Activated CD4-positive, alpha-beta T cell treated with anti-CD3 and anti-CD28 coated beads for 48 hours (primary cell): ENCODE data around the gene ZWILCH.
"Not testable (repeated sequence)": the region's sequence is repeated elsewhere in the genome, so short reads cannot be mapped to it uniquely, and the experiment has no call there.

ENCODE experiments used
- DNase-seq: peaks from one replicate; pipeline ENCODE4 v3.0.0-alpha.2; 2020

ZWILCH gene

DNA sequence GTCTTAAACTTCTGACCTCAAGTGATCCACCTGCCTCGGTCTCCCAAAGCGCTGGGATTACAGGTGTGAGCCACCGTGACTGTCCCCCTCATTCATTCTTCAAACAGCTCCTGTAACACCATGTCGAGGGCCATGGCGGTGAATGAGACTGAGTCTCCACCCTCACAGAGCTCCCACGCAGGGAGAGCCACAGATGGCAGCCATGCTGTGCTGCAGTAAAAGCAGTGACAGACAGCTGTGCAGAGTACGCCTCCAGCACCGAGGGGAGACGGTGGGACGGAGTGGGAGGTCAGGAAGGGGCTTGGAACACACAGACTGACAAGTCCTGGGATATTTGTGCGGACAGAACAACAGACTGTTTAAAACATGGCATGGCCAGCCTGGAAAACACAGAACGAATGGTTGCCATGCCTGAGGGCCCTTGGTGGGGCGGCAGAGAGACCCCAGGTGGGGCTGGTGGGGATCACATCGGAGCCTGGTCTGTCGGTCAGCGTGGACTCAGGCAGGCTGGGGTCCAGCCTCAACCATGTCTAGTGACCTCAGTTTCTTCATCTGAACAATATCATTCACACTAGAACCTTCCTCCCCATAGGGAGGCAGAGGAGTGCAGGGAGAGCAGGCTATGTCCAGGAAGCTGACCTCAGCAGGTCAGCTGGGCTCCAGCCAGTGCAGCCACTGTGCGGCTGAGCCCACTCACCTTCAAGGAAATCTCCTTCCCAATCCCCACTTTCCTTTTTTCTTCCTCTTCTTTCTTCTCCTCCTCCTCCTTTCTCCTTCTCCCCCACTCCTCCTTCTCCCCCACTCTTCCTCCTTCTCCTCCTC lies 81.2 kb downstream of the ZWILCH start:
- no peak for DNase-seq

DNA sequence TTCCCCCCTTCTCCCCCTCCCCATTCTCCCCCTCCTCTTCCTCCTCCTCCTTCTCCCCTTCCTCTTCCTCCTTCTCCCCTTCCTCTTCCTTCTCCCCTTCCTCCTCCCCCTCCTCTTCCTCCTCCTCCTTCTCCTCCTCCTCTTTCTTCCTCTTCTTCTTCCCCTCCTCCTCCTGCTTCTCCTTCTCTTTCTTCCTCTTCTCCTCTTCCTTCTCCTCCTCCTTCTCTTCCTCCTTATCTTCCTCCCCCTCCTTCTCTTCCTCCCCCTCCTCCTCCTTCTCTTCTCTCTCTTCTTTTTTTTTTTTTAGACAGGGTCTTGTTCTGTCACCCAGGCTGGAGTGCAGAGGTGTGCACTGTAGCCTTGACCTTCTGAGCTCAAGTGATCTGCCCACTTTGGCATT lies 81.9 kb downstream of the ZWILCH start:
- no peak for DNase-seq

DNA sequence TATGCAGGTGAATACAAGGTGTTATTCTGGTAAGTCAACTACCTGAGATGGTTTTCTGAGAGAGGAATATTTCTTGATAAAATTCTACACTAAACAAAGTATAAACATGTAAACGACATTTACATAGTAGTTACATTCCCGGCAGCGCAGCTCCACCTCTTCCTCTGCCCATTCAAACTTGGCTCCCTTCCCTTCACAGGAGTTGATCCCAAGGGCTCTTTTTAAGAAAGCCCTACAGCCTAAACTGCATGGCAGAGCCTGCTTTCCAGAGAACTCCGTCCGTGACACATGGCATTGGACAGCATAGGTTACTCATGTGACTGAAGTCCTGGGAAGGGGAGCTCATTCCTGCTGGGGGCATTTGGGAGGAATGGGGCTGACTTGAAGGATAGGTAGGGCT lies 82.6 kb downstream of the ZWILCH start:
- no peak for DNase-seq

DNA sequence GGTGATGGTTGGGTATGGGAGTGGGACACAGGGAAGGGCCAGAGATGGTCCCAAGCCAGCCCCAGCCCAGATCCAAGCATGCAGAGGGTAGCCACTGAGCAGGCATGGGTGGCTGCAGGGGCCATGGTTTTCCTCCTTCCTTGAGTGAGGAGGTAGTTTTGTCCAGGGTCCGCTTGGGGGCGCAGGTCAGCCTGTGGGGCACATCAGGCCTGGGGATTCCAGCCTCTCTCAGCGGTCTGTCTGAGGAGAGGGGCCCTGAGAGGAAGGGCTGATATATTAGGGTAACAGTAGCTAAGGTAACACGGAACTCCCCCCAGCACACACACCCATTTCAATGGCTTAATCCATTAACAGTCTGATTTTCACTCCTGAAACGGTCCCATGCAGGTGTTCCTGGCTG lies 83.4 kb downstream of the ZWILCH start:
- no peak for DNase-seq

DNA sequence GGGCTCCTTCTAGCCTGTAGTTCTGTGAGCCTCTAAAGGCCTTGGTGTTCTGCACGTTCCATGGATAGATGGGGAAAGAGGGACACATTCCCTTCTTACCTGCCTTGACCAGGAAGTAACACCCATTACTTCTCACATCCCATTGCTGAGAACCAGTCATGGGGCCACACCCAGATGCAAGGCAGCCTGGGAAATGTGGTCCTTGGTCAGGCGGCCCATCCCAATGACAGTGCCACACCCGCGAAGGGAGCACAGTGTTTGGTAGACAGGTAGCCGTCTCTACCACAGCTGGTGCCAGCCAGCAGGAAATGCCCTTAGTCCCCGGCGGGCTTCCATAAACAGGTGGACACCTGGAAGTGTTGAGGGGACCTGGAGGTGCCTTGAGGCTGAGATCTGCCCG lies 83.8 kb downstream of the ZWILCH start:
- DNase-seq = no peak

DNA sequence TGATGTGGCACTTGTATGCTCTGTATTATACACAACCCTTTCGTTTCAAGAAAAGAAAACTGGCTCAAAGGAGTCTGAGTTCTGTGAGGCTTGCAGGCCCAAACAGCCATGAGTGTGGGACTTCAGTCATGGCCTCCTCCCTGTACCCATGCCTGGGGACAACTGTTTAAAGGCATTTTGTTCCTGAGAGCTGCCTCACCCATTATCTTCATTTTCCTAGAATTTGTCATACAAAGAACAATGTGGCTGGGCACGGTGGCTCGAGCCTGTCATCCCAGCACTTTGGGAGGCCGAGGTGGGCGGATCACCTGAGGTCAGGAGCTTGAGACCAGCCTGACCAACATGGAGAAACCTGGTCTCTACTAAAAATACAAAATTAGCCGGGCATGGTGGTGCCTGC lies 84.3 kb downstream of the ZWILCH start:
- DNase-seq = not testable (repeated sequence)

DNA sequence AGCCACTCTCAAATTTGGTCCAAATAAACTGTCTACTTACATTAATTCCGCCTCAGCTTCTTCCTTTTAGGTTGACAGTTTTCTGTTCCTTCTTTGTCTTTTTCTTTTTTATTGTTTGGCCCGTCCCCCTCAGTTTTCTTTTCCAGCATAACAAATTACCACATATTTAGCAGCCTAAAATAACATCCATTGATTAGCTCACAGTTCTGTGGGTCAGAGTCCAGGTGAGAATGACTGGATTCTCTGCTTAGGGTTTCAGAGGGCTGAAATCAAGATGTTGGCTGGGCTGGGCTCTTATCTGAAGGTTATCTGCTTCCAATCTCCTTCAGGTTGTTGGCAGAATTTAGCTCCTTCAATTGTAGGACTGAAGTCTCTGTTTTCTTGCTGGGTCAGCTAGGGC lies 85.3 kb downstream of the ZWILCH start:
- DNase-seq = no peak

DNA sequence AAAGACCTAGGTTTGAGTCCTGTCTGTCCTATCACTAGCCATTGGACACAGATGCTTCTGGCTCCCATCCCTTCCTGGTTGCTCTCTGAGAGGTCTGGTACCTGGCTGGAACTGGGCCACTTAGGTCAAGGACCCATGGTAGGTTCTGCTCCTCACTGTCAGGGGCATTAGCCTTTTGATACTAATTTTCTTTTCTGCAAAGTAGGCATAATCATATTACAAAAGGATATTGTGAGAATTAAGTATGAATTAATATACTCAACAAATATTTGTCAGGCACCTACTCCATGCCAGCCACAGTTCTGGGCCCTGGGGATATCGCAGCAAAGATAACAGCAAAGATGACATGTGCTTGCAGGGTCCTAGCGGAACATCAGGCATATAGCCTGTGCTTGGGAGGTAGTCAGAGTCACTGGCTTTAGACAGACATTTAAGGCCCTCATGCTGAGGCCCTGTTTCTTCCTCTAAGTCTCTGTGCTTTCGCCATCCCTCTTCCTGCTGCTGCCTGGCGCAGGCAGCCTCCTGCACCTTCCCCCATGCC lies 86.3 kb downstream of the ZWILCH start:
- no peak for DNase-seq

DNA sequence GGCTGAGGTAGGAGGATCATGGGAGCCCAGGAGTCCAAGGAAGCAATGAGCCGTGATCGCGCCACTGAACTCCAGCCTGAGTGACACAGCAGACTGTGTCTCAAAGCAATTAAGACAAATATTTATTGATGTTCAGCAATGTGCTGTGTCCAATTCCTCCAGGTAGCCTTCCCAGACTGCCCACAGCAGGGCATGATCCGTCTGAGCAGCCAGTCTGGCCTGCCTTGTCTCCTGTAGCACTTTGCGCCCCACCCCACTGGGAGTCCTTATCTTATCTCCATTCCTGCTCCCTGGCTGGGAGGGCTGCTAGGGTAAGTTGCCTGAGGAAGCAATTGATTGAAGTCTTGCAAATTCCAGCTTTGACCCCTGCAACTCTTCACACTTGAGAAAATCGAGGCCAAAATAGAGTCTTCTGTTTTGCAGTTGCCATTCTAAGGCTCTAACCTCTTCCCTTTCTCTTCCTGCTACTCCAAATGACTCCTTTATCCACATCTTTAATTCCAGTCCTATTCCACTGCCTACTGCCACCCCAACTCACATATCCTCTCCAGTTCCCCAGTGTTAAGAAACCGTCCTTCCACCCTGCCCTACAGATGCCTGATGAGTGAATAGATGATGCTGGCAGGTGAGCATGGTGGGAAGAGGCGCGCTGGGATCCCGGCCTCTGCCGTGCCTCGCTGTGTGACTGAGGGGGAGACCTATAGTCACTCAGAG lies 87.5 kb downstream of the ZWILCH start:
- no peak for DNase-seq

DNA sequence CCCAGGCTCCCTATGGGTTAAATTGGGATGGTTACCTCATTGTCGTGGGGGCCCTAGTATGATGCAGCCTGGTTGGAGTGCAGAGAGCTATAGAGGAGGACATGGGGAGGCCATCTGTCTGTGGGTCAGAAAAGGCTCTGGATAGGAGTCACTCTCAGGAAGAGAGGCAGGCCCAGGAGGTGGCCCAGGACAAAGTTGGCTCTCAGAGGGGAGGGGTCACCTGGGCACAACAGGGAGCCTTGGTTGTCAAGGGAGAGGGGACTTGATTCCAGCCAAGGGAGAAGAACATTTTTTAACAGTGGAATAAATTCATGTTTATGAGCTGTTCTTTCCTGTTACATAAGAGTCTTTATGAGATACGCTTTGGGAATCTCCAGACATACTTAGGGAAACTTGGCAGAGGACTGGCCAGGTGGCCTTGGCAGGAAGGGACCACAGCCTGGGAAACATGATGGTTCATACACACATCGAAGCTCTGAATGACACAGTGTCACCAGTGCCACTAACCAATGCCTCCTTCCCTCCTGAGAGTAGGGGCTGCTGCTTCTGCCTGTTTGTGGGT lies 88.2 kb downstream of the ZWILCH start:
- DNase-seq = no peak

DNA sequence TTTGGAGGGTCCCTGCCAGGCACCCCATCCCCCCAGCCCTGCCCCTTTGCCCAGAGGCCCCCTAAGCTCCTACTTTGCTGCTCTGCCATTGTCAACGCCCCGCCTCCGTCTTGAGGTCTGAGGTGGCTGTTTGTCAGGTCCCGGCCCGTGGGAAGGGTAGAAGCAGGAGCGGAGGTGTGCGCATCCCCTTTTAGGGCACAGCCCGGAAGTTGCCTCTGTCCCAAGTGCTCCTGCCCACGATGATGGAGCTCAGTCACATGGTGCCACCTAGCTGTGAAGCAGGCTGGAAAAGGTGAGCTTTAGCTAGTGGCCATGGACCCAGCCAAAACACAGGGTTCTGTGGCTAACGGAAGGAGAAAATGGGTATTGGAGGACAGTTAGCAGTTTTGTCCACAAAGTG lies 89.2 kb downstream of the ZWILCH start:
- no peak for DNase-seq

DNA sequence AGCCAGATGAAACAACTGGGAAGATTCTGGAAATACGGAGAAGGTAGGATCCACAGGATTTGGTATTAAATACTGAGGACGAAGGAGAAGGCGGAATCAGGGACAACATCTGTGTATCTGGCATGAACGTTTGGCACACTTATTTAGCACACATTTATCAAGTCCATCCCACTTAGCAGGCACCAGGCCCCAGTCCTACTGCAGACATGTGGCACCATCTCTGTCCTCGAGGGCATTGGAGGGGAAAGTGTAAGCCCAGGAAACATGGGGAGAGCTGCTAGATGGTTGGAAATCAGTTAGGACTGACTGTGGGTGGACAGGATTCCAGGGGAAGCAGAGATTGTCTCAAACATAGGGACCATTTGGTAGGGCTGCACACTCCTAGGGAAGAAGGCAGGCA lies 89.7 kb downstream of the ZWILCH start:
- no peak for DNase-seq

DNA sequence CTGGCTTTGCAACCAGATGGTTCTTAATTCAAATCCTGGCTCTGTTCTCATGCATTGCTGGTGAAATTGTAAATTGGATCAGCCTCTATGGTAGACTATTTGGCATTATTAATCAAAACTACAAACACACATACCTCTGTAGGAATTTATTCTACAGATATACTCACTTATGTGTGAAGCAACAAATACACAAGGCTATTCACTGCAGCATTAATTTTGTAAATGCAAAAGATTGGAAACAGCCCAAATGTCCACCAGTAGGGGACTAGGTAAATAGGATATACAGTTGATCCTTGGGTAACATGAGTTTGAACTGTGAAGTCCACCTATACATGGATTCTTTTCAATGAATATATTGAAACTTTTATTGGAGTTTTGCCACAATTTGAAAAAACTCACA lies 90.2 kb downstream of the ZWILCH start:
- DNase-seq = no peak

DNA sequence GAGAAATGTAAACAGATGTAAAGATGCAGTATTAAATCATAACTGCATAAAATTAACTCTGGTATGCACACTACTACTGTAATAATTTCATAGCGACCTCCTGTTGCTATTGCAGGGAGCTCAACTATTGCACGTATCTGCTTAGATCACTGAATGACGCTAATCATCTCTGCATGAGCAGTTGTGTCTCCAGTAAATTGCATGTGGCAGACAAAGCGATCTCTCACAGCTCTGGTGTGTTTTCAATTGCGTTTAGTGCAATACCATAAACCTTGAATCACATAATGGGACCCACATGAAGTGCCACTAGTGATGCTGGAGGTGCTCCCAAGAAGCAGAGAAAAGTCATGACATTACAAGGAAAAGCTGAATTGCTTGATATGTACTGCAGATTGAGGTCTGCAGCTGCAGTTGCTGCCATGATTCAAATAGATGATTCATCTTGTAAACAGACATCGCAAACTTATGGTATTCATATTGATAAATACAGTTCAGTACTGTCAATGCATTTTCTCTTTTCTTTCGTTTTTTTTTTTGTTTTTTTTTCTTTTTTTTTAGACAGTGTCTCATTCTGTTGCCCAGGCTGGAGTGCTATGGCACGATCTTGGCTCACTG lies 90.9 kb downstream of the ZWILCH start:
- DNase-seq = no peak

DNA sequence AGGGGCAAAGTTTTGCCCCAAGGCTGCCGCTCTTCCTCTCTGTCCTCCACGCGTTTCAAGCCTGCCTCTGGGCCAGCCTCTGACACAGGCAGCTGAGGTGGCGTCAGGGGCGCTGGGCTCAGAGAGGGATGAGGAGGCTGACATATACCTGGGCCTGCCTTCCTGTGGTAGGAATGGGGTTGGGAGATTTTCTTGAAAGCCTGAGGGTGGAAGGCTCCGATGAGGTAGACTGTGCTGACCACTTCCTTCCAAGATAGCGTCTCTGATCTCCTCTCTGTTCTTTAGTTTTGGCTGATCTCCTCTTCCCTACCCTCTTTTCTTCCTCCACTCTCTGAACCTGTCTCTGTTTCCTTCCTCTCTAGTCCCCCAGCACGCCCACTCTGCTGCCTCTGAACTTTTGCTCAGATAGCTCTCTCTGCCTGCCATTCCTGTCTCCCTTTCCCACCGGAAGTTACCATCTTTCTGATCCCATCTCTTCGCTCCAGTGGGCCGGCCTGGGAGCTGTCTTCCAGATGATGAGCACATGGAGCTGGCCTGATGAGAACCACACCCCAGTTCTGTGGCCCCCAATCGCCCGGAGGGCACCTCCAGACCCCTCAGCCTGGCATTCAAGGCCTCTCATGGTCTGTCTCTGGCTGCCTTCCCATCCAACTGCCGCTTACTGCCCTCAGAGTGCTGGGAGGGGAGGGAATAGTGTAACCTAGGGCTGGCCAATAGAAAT lies 93.1 kb downstream of the ZWILCH start:
- DNase-seq = no peak
